Stimulated activated CD4-positive, alpha-beta T cell treated with anti-CD3 and anti-CD28 coated beads, Interleukin-1b, Interleukin-23, amount 100 ng/mL, for 1 hour (primary cell): ENCODE measurements around the gene FRMD4A.
"Not testable (repeated sequence)": the region's sequence is repeated elsewhere in the genome, so short reads cannot be mapped to it uniquely, and the experiment has no call there.

ENCODE experiments used
- DNase-seq, 2 donors: peaks; one replicate each; pipeline ENCODE4 v3.0.0-alpha.2; 2020; ENCODE audit warnings: low read depth in 2 of 2

The FRMD4A gene

DNA sequence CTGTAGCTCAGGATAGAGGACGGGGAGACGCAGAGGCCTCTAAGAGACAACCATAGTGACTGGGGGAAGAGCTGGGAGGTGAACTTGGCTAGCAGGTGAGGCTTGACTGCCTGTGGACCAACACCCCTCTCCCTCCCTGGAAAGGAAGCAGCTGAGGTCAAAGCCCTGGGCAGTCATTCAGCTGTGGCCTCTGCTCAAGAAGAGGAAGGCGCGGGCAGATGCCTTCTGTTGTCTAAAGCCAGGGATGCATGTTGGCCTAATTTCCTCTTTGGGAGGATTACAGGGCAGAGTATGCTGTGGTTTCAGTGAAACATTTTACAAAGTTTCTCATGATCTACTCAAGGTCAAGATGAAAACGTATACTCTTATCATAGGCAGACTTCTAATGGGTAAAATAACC lies 416.8 kb downstream of the FRMD4A start:
- no peak for DNase-seq

DNA sequence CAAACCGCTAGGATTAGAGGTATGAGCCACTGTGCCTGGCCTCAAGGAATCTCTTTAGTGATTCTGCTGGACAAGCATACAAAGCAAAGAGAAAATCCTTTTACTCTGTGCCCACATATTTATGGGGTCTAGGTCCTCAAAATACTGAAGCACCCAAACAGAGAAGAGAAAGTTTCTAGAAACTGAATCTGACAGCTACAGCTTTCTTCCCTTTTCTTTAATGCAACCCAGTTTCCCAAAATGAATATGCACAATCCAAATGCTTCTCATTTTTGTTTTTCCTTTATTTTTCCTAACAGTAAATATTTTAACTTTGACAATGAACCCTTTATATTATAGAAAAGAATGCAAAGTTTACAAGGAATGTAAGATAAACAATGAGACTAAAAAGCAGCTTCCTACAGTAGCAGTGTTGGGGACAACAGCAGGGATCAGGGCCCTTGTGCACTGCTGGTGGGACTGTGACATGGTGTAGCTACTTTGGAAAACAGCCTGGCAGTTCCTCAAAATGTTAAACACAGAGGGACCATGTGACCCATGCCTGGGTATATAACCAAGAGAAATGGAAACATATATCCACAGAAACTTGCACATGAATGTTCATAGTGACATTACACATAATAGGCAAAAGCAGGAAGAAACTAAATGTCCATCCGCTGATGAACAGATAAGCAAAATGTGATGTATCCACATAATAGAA lies 418.8 kb downstream of the FRMD4A start:
- no peak for DNase-seq

DNA sequence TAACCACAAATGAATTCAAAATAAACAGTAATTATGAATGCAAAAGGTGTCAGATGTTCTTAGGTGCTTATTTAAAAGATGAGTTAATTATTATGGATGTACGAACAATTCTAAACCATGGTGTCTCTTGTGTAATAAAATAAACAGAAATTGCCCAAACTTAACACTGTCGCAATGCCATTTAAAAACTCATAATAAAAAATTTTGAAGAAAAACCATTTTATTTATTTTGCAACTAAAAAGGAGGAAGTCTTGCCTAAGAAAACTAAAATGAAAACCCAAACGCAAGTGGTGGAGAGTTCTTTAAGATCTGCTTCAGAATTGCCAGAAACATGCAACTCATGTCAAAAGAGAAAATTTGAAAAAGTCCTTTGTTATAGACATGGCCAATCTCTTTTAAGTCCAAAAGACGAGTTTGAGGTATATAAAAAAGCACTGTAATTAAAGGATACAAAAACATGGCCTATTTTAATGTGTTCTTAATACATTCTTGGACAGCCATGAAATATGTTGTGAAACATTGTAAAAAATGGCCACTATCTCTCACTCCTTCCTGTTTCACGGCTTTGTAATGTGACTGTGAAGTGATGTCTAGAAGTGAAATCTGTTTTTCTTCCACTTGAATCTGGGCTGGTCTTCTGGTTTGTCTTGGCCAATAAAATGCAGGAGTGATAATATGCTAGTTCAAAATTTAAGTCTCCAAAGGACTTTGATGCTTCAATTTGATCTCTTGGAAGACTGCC lies 421.0 kb downstream of the FRMD4A start:
- DNase-seq = no peak

DNA sequence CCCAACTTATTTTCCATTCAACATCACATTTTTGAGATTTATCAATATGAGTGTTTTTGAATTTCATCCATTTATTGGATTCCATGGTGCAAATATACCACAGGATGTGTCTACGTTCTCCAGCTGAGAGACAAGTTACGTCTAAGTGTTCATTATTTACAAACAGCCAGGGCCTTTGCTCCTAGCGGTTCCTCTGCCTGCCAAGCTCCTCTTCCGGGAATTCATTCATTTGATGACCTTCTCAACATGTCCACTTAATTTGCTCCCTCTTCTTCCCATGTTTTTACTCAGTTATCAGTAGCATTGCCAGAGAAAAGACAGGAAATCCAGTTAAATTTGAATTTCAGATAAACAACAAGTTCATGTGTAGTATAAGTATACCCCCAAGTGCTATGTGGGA lies 422.2 kb downstream of the FRMD4A start:
- DNase-seq = no peak

DNA sequence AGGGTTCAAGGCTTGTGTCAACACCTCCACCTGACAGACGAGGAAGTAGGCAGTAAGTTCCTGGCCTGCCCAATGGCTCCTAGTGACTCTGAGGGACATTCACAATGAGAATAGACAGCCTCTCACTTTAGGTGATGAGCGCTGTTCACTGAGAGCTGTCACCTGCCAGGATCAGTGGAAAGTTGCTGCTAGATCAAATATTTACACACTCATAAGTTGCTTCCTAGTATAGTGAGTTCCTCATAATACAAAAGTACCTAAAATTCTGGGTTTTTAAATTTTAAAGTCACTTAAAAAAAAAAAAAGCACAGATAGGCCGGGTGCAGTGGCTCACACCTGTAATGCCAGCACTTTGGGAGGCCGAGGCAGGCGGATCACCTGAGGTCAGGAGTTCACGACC lies 423.2 kb downstream of the FRMD4A start:
- no peak for DNase-seq

DNA sequence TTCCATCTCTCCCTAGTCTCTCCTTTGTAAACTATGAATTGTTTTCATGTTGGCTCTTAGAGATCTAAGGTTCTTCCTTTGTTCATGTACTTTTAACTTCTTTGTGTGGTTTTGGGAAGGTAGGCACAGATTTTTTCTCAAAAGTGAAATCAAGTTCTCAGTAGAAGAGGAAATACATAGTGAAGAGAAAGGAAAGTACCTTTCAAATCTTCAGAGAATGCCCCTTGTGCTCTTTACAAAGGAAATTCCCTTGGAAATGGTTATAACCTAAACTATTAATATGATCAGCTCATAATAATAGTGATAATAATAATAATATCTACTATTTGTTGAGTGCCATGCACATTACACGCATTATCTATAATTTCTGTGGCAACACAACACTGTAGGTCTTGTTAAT lies 425.4 kb downstream of the FRMD4A start:
- no peak for DNase-seq

DNA sequence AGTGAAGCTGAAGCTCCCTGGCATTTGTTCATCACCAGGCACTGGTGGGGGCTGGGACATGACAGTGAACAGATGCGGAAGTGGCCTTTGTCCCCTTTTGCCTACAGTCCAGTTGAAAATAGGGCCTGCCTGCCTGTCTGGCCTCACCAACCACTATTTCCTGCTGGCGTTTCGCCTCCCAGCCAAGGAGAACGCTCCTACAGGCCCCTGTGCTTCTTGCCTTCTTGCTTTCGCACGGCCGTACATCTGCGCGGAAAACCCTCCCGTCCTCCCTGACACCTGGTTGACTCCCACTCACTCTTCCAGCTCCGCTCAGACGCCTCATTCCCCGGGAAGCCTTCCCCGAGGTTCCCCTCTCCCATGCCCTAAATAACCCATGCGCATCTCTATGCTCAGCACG lies 426.7 kb downstream of the FRMD4A start:
- no peak for DNase-seq

DNA sequence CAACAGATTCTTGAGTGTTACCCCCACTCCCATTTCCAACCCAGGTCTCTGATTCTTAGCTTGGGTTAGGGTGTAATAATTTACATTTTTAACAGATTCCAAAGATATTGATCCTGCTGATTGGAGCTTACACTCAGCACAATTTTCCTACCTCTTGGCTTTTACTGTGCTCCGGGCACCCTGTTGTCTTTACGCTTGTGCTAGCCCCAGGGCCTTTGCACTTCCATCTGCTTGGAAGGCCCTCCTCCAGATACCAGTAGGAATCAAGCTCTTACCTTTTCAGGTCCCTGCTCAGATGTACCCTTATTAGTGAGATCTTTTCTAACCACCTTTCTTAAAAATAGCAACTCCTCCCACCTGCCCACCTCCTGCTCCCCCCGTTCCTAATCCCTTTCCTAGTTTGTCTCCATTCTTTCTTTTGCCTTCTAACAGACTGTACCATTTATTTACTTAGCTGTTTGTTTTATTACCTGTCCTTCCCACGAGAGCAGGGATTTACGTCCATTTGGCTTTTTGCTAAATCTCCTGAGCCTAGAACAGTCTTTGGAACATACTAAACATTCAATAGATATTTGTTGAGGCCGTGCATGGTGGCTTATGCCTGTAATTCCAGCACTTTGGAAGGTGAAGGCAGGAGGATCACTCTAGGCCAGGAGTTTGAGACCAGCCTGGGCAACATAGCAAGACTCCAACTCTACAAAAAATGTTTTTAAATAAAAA lies 427.7 kb downstream of the FRMD4A start:
- DNase-seq = no peak

DNA sequence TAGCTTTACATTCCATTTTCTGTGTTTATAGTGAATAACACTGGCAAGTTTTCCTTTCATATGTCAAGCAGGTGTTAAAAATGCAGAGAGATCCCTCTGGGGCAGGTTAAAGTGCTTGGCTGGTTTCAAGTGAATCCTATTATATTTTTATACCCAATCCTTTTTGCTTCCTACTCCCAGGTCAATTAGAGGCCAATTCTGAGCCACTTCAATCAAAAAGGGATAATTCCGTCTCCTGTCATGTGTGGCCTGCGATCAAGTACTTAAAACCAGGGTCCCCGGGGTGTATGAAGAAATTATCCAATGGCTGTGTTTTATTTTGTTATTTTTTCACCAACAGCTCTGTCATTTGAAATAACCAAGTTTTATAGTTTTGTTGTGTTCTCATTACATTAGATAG lies 430.8 kb downstream of the FRMD4A start:
- DNase-seq = no peak

DNA sequence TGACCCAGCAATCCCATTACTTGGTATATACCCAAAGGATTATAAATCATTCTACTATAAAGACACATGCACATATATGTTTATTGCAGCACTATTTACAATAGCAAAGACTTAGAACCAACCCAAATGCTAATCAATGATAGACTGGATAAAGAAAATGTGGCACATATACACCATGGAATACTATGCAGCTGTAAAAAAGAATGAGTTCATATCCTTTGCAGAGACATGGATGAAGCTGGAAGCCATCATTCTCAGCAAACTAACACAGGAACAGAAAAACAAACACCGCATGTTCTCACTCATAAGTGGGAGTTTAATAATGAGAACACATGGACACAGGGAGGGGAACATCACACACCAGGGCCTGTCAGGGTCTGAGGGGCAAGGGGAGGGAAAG lies 434.6 kb downstream of the FRMD4A start:
- DNase-seq = not testable (repeated sequence)

DNA sequence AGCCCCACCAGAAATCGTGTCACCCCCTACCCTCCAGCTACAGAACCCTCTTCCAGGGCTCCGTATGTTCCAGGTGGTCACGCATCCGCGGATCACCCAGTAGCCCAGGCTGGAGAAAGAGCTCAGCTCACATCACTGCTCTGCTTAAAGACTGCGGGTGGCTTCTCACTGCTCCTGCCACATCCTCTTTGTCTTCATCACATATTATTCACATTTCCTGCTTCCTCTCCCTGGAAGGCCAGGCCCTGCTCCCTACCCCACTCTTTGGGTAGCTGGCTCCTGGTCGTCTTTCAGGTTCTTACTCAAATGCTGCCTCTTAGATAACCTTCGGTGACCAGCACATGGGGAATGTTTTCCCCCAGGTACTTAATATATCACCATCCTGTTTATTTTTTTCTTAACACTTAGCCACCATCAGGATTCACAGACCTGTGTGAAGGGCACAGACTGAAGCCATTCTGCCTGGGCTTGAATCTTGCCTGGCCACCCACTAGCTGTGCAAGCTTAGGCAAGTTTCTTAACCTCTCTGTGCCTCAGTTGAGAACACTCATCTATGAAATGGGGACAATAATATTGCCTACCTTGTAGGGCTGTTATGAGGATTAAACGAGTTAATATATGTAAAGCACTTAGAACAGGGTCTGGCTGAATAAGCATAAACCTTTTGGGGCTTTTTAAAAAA lies 436.2 kb downstream of the FRMD4A start:
- no peak for DNase-seq

DNA sequence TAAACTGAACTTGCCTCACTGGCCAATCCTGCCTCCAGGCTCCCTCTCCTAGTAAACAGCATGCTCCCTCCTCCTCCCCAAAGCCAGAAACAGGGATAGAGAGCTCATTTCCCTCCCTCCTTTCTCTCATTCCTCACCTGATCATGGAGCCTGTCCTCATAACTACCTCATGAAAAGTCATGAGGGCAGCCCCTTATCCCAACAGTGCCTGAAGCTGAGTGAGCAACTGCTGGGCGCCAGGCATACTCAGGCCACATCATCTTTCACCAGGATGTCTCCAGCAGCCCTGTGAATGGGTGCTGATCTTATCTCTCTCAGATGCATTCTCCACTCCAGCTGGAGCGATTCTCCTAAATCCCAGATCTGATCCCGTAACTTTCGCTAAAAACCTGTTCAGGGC lies 436.8 kb downstream of the FRMD4A start:
- DNase-seq = no peak

DNA sequence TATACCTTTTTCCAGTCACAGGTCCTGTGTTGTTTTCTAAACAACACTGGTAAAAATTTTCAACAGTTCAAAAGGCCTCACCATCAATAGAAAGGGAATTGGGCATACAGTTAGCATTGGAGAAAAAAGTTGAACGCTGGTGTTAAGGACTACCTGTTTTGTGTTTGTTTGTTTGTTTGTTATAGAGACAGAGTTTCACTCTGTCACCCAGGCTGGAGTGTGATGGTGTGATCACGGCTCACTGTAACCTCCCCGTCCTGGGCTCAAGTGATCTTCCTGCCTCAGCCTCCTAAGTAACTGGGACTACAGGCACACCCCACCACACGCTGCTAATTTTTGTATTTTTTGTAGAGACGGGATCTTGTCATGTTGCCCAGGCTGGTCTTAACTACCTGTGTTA lies 437.9 kb downstream of the FRMD4A start:
- no peak for DNase-seq

DNA sequence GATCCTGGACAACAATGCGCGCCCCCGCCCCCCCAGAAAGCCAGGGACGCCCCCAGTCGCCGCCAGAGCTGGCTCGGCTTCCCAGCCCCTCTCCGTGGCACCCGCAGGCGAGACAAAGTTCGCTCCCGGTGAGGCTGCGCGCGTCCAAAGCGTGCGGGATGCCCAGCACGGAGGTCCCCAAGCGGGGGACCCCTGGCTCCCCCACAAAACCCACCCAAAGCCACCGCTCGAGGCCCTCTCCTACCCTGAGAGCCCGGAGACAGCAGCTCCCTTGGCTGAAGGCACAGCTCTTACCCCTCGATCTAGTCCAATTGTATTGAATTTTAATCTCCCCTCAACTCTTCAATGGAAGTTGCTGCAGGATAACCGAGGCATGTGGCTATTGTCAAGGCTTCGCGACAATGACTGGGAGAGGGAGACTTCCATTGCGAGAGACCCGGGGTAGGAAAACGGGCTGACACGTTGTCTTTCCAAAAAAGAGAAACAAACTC lies 438.7 kb downstream of the FRMD4A start:
- DNase-seq = no peak

DNA sequence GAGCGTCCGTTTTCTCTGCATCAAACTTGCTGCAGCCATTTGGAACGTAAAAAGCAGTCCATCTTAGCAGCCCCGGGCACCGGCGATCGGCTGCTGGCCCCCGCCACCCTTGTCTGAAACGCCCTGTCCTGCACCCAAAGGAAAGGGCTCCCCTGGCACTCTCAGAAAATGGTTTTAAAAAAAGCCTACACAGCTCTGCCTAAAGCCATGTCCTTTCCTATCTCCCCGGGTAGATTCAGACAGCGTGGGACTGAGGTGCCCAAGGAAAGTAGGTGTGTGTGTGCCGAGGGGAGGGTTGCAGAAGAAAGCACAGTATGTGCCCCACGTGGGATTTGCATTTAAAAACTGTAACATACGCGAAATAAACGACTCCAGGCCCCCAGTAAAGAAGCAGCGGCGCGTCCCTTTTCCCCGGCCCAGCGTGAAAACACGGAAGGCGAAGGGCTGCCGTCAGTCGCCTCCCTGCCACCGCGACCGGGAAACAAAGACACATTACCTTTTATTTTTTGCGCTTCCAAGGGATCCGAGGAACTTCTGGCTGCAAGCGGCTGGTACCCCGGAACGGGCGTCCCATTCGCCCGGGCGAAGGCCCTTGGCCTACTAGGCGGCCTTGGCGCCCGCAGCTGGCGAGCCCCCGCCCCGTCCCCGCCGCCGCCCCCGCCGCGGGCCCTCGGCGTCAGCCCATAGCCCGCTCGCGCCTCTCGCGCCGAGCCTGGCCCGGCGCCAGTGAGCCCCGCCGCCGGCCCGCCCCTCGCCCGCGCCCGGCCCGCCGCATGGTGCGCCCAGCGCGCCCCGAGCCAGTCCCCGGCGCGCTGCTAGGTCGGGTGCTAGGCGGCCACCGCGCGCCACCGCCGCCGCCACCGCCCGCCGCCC lies 439.4 kb downstream of the FRMD4A start:
- peak in 1 of 2 donors; percentile 4 for DNase-seq

DNA sequence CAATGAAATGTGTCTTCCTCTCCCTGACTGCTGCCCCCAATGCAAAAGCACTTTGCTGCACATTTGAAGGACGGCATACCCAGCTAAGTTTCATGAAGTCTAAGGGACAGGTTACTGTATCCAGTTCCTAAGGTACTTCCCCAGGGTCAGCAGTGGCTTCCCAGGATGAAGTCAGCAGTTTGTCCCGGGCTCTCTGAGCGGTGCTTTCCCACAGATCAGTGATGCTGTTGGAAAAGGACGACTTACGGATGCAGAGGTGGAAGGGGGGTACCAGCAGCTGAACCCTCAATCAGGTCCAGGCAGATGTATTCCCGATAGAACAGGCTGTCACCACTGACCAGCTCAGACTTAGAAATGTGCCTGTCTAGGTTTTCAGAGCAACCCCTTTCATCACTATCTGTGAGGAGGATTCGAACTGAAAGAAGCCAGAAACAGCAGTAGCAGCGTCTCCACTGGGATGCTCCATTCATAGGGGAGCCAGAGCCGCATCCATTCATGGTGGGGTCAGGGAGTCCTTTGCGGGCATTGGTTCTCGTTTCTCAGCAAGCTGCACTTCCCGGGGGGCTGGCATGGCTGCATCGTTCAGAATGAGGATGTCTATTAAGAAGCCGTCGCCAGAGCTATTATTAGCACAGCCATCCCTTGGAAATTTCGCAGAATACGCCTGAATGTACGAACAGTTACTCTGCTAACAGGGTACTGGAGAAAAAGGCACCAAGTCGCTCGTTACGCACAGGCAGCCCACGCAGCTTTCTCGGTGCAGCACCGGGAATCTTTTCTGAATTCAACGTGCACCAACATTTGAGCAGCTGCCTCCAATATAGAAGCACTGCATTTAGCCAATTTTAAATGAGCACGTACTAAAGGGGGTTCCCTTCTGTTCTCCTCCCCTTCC lies 440.2 kb downstream of the FRMD4A start:
- no peak for DNase-seq

DNA sequence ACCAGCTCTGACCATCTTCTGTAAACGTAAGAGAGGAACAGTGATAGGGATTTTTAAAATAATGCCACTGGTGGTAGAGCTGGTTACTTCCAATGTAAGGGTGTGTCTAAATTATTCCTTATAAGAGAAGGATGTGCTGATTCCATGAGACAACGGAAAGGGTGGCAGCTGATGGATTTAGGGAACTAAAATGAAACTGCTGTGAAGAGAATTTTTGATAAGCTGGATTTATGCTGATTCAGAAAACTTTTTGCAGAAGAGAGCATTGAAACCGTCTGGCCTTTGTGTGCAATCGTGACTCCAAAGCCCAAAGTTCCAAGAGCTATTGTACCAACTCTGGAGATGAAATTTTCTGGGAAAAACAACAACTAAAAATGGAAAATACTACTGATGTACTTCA lies 443.0 kb downstream of the FRMD4A start:
- DNase-seq = no peak

DNA sequence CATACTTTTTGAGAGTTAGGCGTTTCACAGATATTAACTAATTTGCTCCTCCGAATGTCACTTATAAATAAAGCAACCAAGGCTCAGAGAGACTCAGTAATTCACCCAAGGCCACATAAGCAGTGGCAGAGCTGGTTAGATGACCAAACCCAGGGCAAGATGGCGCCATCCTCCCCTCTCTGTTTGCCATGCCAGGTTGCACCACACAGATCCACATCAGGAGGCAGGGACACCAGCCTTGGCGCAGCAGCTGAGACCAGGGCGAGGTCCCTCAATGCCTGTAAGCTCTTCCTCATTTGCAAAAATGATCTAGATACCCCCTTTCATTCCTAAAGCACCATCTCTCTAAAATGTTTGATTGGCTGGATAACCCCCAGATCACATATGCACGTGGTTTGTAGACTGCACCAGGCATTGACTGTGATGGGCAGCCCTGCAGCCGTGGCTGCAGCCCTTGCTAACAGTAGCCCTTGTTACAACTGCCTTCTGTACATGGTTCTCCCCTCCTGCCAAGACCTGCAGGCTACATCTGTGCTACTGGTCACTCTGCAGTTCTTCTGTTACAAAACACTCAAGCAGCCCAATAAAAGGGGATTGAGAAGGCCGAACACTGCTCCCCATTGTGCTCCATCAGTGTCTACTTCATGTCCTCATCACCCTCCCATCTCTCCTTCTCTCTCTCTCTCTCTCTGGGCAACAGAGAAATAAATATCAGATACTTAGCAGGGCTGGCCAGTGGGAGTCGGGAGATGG lies 445.3 kb downstream of the FRMD4A start:
- no peak for DNase-seq
